Skeletal muscle tissue (tissue), 4 donors: ENCODE results near the gene GALNT5. TPM values are rescaled to one million over a fixed set of nuclear protein-coding genes. Genes with fewer than 3 reads are reported as not detected.

Experiments
- H3K27ac ChIP-seq: one replicate; pipeline ENCODE4 v1.7.0; 2013; ENCODE audit warnings: mild to moderate bottlenecking, low read depth, low read length, inconsistent platforms
- H3K27me3 ChIP-seq, 3 donors: one replicate each; pipeline ENCODE4 v1.7.0; 2013; ENCODE audit warnings: low read length in 3 of 3; ENCODE audit not compliant: control insufficient read depth in 3 of 3, insufficient read depth in 3 of 3
- H3K36me3 ChIP-seq, 3 donors: one replicate each; pipeline ENCODE4 v1.7.0; 2013; ENCODE audit warnings: low read length in 3 of 3; ENCODE audit not compliant: control insufficient read depth in 3 of 3, insufficient read depth in 3 of 3
- H3K4me1 ChIP-seq, 3 donors: one replicate each; pipeline ENCODE4 v1.7.0; 2013; ENCODE audit warnings: low read length in 3 of 3, mild to moderate bottlenecking in 3 of 3; ENCODE audit not compliant: control insufficient read depth in 3 of 3, insufficient read depth in 3 of 3
- H3K4me3 ChIP-seq, 3 donors: one replicate each; pipeline ENCODE4 v1.7.0; 2013; ENCODE audit warnings: low read length in 3 of 3
- H3K9ac ChIP-seq, 3 donors: one replicate each; pipeline ENCODE4 v1.7.0; 2013; ENCODE audit warnings: low read length in 3 of 3, mild to moderate bottlenecking in 3 of 3, moderate library complexity in 2 of 3, low read depth in 1 of 3
- H3K9me3 ChIP-seq, 3 donors: one replicate each; pipeline ENCODE4 v1.7.0; 2013; ENCODE audit warnings: low read length in 3 of 3; ENCODE audit not compliant: control insufficient read depth in 3 of 3
- total RNA-seq: library from RNA; depleted of rRNA; stranded (reverse); fragments of >200 nt; gene quantifications from one replicate; pipeline ENCODE4 v1.2.3, GENCODE V29; 2014
- donor health status: Osteomylitis.

The GALNT5 gene
- total RNA-seq, 1 donor from 2014 or later = 3.1 TPM

- Histone ChIP-seq H3K27me3 (no peaks in the 10 kb centered on the region), H3K9ac (no peak overlapping the region), H3K4me1 (no peaks in the 10 kb centered on the region), H3K9me3 (no peaks in the 10 kb centered on the region), H3K36me3 (no peaks in the 10 kb centered on the region), H3K4me3 (no peak overlapping the region), H3K27ac (no peak overlapping the region)
Observed at GRCh38 chr2:157283468-157283867, 26.0 kb downstream of the GALNT5 start.

GRCh38 chr2:157287160-157287559 is 29.7 kb downstream of the GALNT5 start:
- H3K9me3 ChIP-seq = no peaks in the 10 kb centered on the region
- no peaks in the 10 kb centered on the region for H3K4me1 ChIP-seq
- no peak overlapping the region for H3K4me3 ChIP-seq
- H3K27me3 ChIP-seq = no peaks in the 10 kb centered on the region
- no peak overlapping the region for H3K9ac ChIP-seq
- no peaks in the 10 kb centered on the region for H3K36me3 ChIP-seq
- no peak overlapping the region for H3K27ac ChIP-seq

- Histone ChIP-seq H3K4me1 (no peaks in the 10 kb centered on the region), H3K27ac (no peak overlapping the region), H3K9ac (no peak overlapping the region), H3K9me3 (no peaks in the 10 kb centered on the region), H3K27me3 (no peaks in the 10 kb centered on the region), H3K36me3 (no peaks in the 10 kb centered on the region), H3K4me3 (no peak overlapping the region)
Observed at GRCh38 chr2:157290525-157290924, 33.0 kb downstream of the GALNT5 start.

- Histone ChIP-seq H3K27me3 (no peaks in the 10 kb centered on the region), H3K27ac (no peak overlapping the region), H3K9ac (no peak overlapping the region), H3K36me3 (no peaks in the 10 kb centered on the region), H3K4me3 (no peak overlapping the region), H3K4me1 (no peaks in the 10 kb centered on the region), H3K9me3 (no peaks in the 10 kb centered on the region)
Observed at GRCh38 chr2:157291018-157291417, 33.5 kb downstream of the GALNT5 start.

- Histone ChIP-seq H3K4me1 (no peaks in the 10 kb centered on the region), H3K9me3 (no peaks in the 10 kb centered on the region), H3K27ac (no peak overlapping the region), H3K9ac (no peak overlapping the region), H3K4me3 (no peak overlapping the region), H3K36me3 (no peaks in the 10 kb centered on the region), H3K27me3 (no peaks in the 10 kb centered on the region)
Observed at GRCh38 chr2:157292853-157293252, 35.3 kb downstream of the GALNT5 start.

GRCh38 chr2:157296490-157296889 is 39.0 kb downstream of the GALNT5 start:
- Histone ChIP-seq H3K27me3 (no peaks in the 10 kb centered on the region), H3K36me3 (no peaks in the 10 kb centered on the region), H3K27ac (no peak overlapping the region), H3K4me1 (no peaks in the 10 kb centered on the region), H3K4me3 (no peak overlapping the region), H3K9ac (no peak overlapping the region), H3K9me3 (no peaks in the 10 kb centered on the region)

GRCh38 chr2:157296958-157297357 is 39.5 kb downstream of the GALNT5 start:
- Histone ChIP-seq H3K9ac (no peak overlapping the region), H3K4me3 (no peak overlapping the region), H3K36me3 (no peaks in the 10 kb centered on the region), H3K4me1 (no peaks in the 10 kb centered on the region), H3K9me3 (no peaks in the 10 kb centered on the region), H3K27me3 (no peaks in the 10 kb centered on the region), H3K27ac (no peak overlapping the region)

GRCh38 chr2:157301307-157301706 is 43.8 kb downstream of the GALNT5 start:
- no peaks in the 10 kb centered on the region for H3K9me3 ChIP-seq

GRCh38 chr2:157302492-157303099 is 45.1 kb downstream of the GALNT5 start:
- Histone ChIP-seq H3K4me1 (no peaks in the 10 kb centered on the region), H3K9me3 (no peaks in the 10 kb centered on the region), H3K4me3 (no peak overlapping the region), H3K27ac (no peak overlapping the region), H3K36me3 (no peaks in the 10 kb centered on the region), H3K27me3 (no peaks in the 10 kb centered on the region), H3K9ac (no peak overlapping the region)

More at GRCh38 chr2:157301307-157301706, 43.8 kb downstream of the GALNT5 start:
- Histone ChIP-seq H3K27ac (no peak overlapping the region), H3K36me3 (no peaks in the 10 kb centered on the region), H3K27me3 (no peaks in the 10 kb centered on the region), H3K4me3 (no peak overlapping the region), H3K9ac (no peak overlapping the region), H3K4me1 (no peaks in the 10 kb centered on the region)

- H3K36me3 ChIP-seq = no peaks in the 10 kb centered on the region
- H3K27me3 ChIP-seq = no peaks in the 10 kb centered on the region
- no peak overlapping the region for H3K27ac ChIP-seq
- no peaks in the 10 kb centered on the region for H3K9me3 ChIP-seq
- H3K4me1 ChIP-seq = no peaks in the 10 kb centered on the region
- no peak overlapping the region for H3K4me3 ChIP-seq
- no peak overlapping the region for H3K9ac ChIP-seq
Observed at GRCh38 chr2:157303612-157304011, 46.1 kb downstream of the GALNT5 start.
